ENCODE measurements around the gene TOLLIP.

The TOLLIP gene

GRCh38 chr11:1310772-1311468 is 1.5 kb upstream of the TOLLIP start:
- DNase-seq (ENCODE audit: low read depth in 2 of 2): peak in 1 of 2 donors; percentile 37

DNA sequence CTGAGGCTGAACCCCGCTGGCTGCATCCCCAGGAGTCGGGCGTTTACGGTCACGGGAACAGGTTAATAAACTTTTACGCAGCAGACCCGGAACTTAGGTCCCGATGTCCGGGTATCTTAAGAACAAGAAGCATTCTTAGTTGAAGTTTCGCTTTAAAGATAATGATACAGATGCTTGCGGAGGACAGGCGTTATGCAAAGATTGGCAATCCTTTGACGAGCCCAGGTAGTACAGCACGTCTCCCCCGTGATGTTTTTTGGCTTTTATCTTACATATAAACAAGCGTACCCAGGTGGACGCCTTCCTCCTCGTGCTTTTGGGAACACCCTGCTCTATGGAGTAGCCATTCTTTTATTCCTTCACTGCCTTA is 871 bp upstream of the TOLLIP start:
- no peak for DNase-seq (ENCODE audit: low read depth in 2 of 2)

GRCh38 chr11:1308743-1309497 is 512 bp downstream of the TOLLIP start:
- DNase-seq (ENCODE audit: low read depth in 2 of 2): no peak

DNA sequence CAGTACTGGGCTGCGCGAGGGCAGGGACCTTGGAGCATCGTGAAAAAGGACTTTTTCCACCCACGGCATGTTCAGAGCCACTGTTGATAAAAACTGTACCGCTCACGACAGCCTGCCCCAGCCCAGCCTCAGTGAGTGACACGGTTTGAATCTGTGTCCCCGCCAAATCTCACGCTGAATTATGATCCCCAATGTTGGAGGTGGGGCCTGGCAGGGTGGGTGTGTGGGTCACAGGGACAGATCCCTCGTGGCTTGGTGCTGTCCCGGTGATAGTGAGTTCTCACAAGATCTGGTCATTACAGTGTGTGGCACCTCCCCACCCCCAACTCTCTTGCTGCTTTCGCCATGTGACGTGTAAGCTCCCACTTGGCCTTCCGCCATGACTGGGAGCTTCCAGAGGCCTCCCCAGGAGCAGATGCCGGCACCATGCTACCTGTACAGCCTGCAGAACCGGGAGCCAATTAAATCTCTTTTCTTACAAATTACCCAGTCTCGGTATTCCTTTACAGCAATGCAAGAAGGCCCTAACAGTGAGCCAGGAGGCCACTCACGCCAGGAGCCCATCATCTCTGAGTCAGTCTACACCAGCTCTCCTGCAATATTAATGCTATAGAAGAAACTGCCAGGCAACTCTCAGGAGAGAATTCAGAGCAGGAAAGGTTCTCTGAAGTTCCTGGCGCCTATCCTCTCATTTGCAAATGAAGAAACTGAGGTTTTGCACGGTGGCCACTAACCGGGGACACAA is 1.3 kb downstream of the TOLLIP start:
- DNase-seq (ENCODE audit: low read depth in 2 of 2): no peak

GRCh38 chr11:1307163-1307870 is 2.1 kb downstream of the TOLLIP start:
- DNase-seq (ENCODE audit: low read depth in 2 of 2): no peak

DNA sequence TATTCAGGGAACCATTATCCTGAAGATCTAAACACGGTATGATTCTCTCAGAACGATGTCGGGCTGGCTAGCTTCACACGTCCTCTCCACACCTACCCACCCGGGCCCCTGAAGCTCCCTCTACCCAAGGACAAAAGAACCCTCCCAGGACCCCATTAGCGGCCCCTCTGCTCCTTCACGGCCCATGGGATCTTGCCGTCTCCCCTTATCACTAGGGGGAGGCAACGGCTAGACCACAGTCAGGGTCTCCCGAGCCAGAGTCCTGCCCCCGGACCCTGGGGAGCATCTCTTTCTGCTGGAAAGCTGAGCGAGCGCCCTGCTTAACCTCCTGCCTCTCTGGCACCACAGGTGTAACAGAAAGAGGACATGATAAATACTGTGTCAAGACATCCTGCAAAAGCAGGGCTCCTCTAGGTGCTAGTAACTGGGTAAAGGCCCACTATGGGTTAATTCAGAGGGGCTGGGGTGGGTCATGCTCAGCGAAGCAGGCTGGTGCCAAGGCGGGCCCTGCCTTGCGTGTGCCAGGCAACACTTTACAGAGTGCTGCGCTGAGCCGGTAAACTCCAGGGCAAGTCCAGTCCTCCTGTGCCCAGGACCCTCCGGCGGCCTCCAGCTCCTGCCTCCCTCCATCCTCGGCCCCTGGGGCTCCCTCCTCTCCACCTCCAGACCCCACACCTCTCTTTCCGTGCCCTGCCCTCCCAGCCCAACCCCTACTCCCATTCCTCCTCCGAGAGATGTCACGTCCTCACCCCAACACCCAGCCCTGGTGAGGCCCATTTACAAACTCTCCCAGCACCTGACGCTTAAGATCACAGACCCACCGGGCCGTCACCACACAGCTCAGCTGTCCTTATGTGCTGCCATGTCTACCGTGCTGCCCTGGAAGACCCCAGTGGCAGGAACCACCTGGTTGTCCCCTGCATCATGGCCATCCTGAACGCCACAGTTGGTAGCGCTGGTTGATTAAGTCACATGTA is 3.0 kb downstream of the TOLLIP start:
- DNase-seq (ENCODE audit: low read depth in 2 of 2): no peak

GRCh38 chr11:1305501-1306056 is 3.9 kb downstream of the TOLLIP start:
- DNase-seq (ENCODE audit: low read depth in 2 of 2): no peak

- no peak for DNase-seq (ENCODE audit: low read depth in 2 of 2)
These were observed 4.4 kb downstream of the TOLLIP start for GRCh38 chr11:1305063-1305495.

DNA sequence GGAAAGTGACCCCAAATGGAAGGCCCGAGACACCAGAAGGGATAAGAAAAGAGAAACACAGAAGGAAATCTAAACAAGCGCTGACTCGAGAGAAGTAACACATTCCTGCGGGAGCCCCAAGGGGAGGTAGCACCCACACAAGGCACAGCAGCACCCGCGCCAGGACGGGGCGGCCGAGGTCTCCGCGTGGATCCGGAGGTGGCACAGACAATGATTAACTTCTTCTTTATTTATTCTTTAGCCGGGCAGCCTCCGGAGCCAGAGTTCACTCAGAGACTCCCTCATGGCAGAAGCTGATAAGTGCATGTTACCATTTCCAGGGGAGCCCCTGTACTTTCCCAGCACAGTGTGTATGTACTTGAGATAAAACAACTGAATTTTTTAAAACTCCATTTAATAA is 5.1 kb downstream of the TOLLIP start:
- DNase-seq (ENCODE audit: low read depth in 2 of 2): no peak

- no peak for DNase-seq (ENCODE audit: low read depth in 2 of 2)
These were observed 5.5 kb downstream of the TOLLIP start for GRCh38 chr11:1303973-1304372.

DNA sequence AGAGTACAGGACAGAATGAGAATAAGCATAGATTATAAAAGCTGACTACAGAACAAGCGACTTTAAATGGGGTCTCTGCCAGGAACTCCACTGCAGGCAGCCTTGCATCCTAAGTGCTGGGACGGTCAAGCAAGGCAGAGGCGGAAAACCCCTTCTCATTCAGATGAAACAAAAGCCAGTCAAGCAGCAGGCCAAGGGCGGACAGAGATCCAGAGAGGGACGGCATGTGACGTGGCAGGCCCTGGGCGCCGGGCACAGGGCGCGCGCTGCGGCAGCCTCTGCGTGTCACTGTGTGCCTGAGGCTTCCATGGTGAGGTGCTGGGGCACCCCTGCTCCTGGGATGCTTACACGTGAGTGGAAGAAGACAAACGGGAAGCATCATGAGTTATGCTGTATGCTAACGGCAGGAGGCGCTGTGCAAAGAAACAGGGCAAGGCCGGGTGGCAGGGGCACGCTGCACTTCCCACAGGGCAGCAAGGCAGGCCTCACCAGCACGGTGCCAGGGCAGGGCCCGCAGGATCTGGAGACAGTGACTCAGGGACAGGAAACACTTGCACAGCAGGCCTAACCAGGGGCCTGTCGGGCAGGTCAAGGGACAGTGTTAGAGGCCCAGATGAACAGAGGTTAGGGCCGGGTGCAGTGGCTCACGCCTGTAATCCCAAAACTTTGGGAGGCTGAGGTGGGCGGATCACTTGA is 6.2 kb downstream of the TOLLIP start:
- no peak for DNase-seq (ENCODE audit: low read depth in 2 of 2)

DNA sequence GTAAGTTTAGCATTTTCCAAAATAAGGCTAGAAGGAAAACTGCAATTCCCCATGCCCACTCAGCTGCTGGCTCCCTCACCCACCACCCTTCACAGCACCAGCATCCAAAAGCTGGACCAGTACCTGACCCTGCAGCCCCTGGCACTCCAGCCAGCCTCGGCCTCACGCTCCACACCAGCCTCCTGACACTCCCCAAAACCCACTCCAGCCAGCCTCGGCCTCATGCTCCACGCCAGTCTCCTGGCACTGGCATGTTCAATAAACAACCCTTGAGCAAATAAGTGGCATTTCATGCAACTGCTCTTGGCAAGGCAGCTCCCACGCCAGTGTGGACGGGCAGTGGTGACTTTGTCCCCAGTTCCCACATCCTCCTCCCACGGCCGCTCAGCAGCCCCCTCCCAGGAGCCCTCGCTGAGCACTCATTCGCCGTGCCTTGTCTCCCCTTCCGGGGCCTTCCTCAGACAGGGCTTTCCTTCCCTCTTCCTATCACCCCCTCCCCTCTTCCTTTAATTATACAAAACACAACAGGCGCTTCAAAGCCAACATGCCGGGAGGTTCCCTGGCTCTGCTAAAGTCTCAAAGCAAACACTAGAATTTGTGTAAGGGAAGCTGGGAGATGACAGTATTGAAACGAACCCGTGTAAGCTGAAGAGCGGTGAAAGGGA is 6.8 kb downstream of the TOLLIP start:
- DNase-seq (ENCODE audit: low read depth in 2 of 2): no peak

- no peak for DNase-seq (ENCODE audit: low read depth in 2 of 2)
These were observed 7.4 kb downstream of the TOLLIP start for GRCh38 chr11:1302041-1302460.

GRCh38 chr11:1301220-1302000 is 8.0 kb downstream of the TOLLIP start:
- no peak for DNase-seq (ENCODE audit: low read depth in 2 of 2)

- no peak for DNase-seq (ENCODE audit: low read depth in 2 of 2)
These were observed 8.8 kb downstream of the TOLLIP start for GRCh38 chr11:1300569-1301187.

DNA sequence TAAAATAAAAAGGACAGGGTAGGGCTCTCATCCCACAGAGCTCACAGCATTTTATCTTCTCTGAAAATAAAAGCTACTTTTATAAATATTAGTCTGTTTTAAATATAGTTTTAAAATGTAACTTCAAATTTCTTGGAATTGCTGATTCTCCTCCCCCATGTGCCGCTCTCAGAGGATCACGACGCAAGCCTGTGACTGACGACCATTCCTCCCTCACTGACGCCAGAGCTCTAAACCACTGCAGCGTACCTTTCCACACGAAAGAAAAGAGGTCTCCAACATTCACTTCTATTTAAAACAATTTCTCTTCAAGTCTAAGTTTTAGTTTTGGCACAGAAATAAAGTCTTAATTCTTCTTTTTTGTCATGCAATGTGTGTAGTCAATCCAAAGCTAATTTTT is 9.3 kb downstream of the TOLLIP start:
- no peak for DNase-seq (ENCODE audit: low read depth in 2 of 2)

DNA sequence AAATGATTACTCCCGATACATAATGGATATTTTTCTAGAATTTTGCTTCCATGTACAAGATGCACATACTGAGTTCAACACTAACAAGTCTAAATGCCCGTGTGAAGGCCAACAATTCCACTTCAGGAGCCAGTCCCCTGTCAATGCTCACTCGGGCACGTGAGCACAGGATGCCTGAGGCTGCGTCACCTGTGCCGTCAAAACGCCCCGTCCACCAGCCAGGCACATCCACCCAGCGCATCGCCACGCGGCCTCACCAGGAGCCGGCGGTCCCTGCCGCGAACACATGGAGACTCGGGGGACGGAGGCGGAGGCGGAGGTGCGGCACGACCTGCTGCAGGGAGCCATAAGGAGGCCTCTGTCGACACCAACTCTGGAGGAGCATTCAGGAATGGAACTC is 9.8 kb downstream of the TOLLIP start:
- DNase-seq (ENCODE audit: low read depth in 2 of 2): no peak
